ENCODE data around the gene NKD1.

The NKD1 gene

DNA sequence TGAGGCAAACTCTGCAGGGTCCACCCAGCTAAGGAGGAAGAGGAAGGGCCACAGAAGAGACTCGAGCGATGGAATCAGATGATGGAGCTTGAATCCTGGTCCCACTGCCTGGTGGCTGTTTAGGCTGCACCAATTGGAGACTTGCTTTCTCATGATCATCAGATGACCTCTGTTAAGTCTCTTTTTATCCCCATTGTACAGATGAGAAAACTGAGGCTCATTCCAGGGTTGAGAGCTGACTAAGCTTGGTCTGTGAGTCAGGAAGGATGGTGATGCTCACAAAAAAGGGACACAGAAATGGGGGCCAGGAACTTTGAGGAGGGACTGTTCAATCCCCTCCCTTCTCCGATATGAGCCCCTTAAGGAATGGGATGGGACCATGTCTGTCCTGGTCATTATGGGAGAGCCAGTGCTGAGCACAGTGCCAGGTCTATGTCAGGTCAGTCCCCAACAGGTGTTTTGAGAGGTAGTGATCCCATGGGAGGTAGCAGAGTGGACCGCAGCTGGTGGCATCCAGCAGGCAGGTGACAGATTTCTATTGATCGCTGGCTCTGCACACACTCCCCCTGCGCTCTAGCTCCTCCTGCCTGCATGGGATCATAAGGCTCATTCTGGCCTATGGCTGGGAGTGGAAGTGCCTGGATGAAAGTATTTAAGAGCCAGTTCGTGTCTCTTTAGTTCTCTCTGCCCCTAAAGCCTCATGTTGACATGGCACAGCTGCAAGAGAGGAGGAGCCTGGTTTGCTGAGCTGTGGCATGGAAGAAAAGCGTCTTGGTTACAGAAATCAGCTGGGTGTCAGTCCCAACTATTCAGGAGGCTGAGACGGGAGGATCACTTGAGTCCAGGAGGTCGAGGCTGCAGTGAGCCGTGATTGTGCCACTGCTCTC is 105.7 kb downstream of the NKD1 start:
- no peak for DNase-seq

GRCh38 chr16:50655558-50656055 is 107.4 kb downstream of the NKD1 start:
- no peak for DNase-seq

GRCh38 chr16:50657241-50657640 is 109.0 kb downstream of the NKD1 start:
- DNase-seq: no peak

DNA sequence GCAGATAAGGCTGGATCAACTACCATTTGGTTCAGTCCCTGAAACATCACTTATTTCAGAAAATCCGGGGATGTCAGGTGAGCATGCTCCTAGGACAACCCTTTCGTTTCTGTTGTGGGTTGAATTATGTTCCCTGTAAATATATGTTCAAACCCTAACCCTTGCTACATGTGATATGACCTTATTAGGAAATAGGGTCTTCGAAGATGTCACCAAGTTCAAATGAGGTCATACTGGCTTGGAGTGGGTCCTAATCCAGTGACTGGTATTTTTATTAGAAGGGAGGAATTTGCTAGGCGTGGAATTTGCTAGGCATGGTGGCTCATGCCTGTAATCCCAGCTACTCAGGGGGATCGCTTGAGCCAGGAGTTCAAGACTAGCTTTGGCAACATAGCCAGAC is 111.6 kb downstream of the NKD1 start:
- no peak for DNase-seq

DNA sequence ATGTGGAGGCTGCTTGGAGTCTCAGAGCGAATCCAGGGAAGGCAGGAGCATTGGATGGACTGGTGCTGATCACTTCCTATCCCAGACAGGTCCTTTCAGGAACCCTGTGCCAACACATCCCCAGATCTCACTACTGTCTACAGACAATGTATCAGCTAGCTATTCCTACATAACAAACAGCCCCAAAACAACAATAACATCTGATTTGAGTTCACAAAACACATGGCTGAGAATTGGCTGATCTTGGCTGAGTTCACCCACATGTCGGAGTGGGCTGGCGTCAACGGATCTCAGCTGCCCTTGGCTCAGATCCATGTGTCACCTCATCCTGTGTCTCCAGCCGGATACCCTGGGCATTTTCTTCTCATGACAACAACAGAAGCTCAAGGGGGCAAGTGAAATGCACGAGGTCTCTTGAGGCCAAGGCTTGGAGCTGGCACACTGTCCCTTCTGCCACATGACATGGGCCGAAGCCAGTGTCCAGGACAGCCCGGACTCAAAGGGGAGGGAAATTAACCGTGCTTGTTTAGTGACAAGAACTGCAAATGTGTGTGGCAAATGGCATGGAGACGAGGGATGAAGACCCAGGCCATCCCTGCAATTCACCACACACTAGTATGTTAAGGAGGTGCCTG is 114.2 kb downstream of the NKD1 start:
- no peak for DNase-seq

DNA sequence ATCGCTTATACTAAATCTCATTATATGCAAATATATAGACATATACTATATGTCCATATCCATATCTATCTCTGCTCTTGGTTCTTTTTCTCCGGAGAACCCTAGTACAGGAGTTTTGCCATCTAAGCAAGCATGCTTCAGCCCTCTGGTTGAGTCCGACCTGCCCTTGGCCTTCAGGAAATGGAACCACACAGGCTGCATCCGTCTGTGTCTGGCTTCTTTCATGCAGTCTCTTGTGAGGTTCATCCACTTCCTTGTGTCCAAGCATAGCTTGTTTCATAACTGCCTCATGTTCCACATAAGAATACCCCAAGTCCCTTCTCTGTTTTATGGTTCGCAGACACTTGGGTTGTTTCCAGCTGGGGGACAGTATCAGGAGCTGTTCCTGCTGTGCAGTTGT is 116.1 kb downstream of the NKD1 start:
- no peak for DNase-seq

DNA sequence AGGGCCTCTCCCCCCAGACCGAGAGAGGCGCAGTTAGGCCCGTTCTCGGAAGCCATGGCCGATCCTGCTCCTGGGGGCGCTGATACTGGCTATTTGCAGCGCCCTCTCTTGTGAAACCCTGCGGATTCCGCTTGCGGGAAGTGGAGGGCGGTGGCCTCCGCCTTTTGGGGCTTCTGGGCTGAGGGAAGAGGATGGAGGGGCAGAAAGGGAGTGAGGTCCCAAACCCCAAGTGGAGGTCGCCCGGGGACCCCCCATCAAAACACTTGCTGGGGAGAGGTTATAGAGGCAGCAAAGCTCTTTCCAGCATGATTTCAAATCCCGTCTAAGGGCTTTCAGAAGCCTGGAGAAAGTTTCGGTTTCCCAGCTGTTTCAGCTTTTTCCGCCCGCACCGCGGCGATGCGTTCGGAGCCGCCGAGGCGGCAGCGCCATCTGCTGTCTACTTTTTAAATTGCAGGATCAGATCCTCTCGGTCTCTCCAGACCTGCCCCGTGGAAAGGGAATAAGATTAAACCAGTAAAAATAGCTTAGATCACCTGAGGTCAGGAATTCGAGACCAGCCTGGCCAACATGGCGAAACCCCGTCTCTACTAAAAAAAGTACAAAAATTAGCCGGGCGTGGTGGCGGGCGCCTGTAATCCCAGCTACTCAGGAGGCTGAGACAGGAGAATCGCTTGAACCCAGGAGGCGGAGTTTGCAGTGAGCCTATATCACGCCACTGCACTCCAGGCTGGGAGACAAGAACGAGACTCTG is 117.1 kb downstream of the NKD1 start:
- DNase-seq: peak; percentile 74

DNA sequence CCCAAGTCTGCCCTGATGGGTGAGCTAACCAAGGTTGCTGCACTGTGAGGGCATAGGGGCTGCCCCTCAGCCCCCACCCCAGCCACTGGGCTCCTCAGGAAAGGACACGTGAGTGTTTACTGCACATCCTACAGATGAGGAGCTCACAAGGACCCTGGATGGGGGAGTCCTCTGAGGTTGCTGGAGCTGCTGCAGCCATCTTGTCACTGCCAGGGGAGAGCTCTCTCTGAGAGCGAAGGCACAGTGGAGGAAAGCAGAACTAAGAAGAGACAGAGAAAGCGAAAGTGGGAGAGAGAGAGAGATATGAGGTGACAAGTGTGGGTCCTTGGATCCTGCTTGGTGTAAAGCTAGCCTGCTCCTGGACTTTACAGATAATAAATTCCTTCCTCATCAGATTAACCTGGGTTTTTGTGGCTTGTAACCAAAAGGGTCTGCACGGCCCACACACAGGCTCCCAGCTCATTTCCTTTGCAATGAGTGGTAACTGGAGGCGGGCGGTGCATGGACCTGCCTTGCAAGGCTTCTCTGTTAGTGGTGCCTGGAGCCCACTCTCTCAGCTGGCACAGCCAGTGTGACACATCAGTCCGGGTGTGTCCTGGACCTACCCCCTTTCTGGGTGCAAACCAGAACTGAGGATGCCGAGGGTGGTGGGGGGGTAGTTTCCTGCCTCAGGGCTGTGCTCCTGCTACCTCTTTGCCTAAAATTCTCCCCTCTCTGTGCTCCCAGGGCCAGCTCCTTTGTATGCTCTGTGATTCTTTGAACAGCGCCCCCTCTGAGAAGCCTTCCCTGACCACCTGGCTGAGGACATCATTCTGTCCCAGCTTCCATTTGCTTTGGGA is 118.7 kb downstream of the NKD1 start:
- DNase-seq: no peak

GRCh38 chr16:50667497-50668367 is 119.5 kb downstream of the NKD1 start:
- DNase-seq: no peak

GRCh38 chr16:50668368-50669008 is 120.3 kb downstream of the NKD1 start:
- DNase-seq: no peak

DNA sequence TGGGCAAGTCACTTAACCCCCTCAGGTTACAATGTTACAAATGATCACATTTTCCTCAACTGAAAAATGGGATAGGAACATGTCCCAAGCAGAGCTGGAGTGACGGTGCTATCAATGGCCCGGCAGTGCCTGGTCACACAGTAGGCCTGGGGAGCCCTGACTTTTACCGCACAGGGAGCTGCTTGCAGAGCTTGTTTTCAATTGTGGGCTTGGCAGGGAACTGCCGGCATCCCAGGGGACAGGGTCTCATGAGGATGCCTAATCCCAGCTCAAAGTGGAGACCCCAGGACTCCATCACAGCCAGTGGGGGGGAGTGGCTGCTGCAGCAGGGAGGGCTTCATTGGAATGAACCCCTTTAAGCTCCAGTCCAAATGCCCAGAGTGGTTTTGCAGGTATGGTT is 121.5 kb downstream of the NKD1 start:
- no peak for DNase-seq

GRCh38 chr16:50670476-50670875 is 122.3 kb downstream of the NKD1 start:
- no peak for DNase-seq

- DNase-seq: peak; percentile 46
Observed at GRCh38 chr16:50671644-50672260, 123.6 kb downstream of the NKD1 start.

DNA sequence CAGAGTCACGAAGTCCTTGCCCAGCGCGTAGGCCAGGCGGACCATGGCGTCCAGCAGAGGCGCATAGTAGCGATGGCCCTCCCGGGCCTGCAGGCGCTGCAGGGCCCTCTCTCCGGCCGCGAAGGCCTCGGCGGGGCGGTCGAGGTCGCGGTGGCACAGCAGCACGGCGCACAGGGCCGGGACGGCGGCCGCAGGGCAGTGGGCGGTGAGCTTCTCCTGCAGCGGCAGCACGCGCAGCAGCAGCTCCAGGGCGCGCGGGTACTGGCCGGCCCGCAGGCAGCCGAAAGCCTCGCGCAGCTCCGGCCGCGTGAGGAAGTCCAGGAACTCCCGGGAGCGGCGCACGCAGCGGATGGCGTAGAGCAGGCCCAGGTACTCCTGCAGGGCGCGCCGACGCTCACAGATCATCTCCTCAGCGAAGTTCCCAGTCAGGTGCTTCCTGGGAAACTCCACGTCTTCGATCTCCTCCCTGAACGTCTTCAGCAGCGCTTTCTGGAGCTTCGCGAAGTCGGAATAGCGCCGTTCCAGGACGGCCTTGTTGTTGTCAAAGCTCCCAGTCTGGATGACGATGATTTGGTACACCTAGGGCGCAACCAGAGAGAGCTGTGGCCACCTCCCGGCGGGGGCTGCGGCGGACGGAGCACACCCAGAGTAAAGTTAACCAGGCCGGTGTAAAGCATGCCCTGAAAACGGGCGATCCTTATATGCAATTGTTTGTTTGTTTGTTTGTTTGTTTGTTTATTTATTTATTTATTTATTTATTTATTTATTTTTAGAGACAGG is 125.5 kb downstream of the NKD1 start:
- DNase-seq: no peak

DNA sequence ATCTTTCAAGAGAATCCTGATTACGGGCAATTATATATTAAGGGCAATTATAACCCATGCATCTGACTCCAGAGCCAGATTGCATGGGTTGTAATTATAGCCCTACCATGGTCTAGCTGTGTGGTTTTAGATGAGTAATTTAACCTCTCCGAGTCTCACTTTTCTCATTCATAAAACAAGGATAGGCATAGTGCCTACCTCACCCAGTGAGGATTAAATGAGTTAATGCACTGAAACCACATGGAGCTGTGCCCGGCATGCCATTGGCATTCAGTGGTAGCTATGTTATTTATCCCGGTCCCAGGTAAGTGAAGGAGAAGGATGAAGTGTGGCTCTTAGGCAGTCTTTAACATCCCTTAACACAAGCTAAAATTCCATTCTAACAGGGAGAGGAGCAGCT is 126.6 kb downstream of the NKD1 start:
- no peak for DNase-seq

GRCh38 chr16:50675686-50676610 is 127.8 kb downstream of the NKD1 start:
- DNase-seq: no peak

DNA sequence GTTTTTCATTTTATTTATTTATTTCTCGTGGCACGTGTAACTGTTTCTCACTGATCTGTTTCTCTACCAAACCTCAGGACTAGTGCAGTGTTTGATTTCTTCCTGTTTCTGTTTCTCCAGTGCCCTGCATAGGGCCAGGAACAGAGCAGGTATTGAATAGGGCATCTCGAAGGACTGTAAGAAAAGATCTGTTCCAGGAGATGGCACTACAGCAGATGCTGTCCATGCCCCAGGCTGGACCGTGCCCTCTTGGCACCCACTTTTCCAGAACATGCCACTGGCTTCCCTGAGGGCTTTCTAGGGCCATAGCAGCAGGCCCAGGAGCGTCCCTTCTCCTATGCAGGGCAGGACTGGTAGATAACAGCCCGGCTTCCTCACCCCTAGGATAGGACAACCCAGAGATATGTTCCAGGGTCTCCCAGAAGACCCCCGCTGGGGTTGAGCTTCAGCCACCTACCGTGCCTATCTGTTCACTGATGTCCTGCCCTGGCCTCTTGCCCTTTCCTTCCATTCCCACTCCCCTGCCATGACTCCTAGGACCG is 128.6 kb downstream of the NKD1 start:
- no peak for DNase-seq

- no peak for DNase-seq
Observed at GRCh38 chr16:50677351-50677750, 129.2 kb downstream of the NKD1 start.

All from CD4-positive, alpha-beta T cell treated with Interleukin-15 for 1 hour (primary cell).